Skeletal muscle tissue (tissue), 4 donors: ENCODE results near the gene NLRP3. TPM values are rescaled to one million over a fixed set of nuclear protein-coding genes. Genes with fewer than 3 reads are reported as not detected.

Experiments used
- H3K27ac ChIP-seq: one replicate; pipeline ENCODE4 v1.7.0; 2013; ENCODE audit warnings: mild to moderate bottlenecking, low read depth, low read length, inconsistent platforms
- H3K27me3 ChIP-seq, 3 donors: one replicate each; pipeline ENCODE4 v1.7.0; 2013; ENCODE audit warnings: low read length in 3 of 3; ENCODE audit not compliant: control insufficient read depth in 3 of 3, insufficient read depth in 3 of 3
- H3K36me3 ChIP-seq, 3 donors: one replicate each; pipeline ENCODE4 v1.7.0; 2013; ENCODE audit warnings: low read length in 3 of 3; ENCODE audit not compliant: control insufficient read depth in 3 of 3, insufficient read depth in 3 of 3
- H3K4me1 ChIP-seq, 3 donors: one replicate each; pipeline ENCODE4 v1.7.0; 2013; ENCODE audit warnings: low read length in 3 of 3, mild to moderate bottlenecking in 3 of 3; ENCODE audit not compliant: control insufficient read depth in 3 of 3, insufficient read depth in 3 of 3
- H3K4me3 ChIP-seq, 3 donors: one replicate each; pipeline ENCODE4 v1.7.0; 2013; ENCODE audit warnings: low read length in 3 of 3
- H3K9ac ChIP-seq, 3 donors: one replicate each; pipeline ENCODE4 v1.7.0; 2013; ENCODE audit warnings: low read length in 3 of 3, mild to moderate bottlenecking in 3 of 3, moderate library complexity in 2 of 3, low read depth in 1 of 3
- H3K9me3 ChIP-seq, 3 donors: one replicate each; pipeline ENCODE4 v1.7.0; 2013; ENCODE audit warnings: low read length in 3 of 3; ENCODE audit not compliant: control insufficient read depth in 3 of 3
- total RNA-seq: library from RNA; depleted of rRNA; stranded (reverse); fragments of >200 nt; gene quantifications from one replicate; pipeline ENCODE4 v1.2.3, GENCODE V29; 2014
- donor health status: Osteomylitis.

NLRP3 gene
- total RNA-seq, 1 donor from 2014 or later = 5.2 TPM

- Histone ChIP-seq H3K4me3 (no peak overlapping the region), H3K9me3 (no peaks in the 10 kb centered on the region), H3K9ac (no peak overlapping the region), H3K4me1 (no peaks in the 10 kb centered on the region), H3K27ac (no peak overlapping the region), H3K36me3 (no peaks in the 10 kb centered on the region), H3K27me3 (no peaks in the 10 kb centered on the region)
Measured at GRCh38 chr1:247435030-247435758, 19.2 kb downstream of the NLRP3 start.

DNA sequence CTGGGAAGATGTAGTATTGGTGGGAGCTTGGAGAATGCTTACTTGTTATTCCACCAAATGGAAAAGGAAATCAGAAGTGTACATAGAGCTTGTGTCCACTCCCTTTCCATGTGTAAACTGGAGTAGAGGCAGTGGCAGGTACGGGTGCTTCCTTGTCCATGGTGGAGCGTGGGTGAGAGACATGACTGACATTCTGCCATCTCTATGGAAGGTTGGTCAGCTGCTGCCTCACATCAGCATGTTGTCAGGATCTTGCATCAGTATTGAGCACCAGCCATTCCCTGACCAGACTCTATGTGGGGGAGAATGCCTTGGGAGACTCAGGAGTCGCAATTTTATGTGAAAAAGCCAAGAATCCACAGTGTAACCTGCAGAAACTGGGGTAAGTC lies 19.8 kb downstream of the NLRP3 start:
- Histone ChIP-seq H3K27ac (no peak overlapping the region), H3K36me3 (no peaks in the 10 kb centered on the region), H3K27me3 (no peaks in the 10 kb centered on the region), H3K9me3 (no peaks in the 10 kb centered on the region), H3K4me1 (no peaks in the 10 kb centered on the region), H3K4me3 (no peak overlapping the region), H3K9ac (no peak overlapping the region)

DNA sequence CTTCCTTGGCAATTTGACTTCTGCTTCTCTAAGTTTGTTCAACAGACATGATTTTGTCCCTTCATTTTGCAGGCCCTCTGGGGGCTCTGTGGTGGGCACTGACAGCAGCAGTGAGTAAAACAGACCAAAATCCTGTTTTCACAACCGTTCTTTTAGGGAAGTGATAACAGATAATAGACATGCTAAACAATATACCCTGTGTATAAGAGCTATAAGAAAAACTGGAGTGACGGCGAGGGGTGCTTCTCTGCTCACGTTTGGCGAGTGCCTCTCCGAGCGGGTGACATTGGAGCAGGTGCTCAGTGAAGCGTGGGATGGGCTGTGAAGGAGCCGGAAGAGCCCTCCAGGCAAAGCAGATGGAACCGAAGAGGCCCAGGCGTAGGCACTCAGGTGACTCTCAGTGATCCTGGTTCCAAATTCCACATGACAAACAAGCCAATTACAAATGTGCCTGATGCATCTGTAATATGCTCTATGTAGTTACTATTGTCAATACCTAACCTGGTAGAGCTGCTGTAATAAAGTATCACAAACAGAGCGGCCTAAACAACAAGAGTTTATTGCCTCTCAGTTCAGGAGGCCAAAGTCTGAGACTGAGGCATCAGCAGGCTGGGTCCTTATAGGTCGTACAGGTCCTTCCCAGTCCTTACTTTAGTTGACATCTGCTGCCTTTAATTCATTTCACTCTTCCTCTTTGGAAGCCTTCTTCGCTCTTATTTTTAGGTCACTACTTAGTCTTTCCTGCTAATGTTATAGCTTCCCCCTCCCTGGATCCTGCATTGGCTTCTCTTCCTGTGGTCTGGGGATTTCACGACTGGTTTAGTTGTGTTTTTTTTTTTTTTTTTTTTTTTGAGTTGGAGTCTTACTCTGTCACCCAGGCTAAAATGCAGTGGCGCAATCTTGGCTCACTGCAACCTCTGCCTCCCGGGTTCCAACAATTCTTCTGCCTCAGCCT lies 21.9 kb downstream of the NLRP3 start:
- H3K9ac ChIP-seq = no peak overlapping the region
- no peaks in the 10 kb centered on the region for H3K9me3 ChIP-seq
- H3K4me1 ChIP-seq = no peaks in the 10 kb centered on the region
- H3K27me3 ChIP-seq = no peaks in the 10 kb centered on the region
- H3K27ac ChIP-seq = no peak overlapping the region
- no peaks in the 10 kb centered on the region for H3K36me3 ChIP-seq
- H3K4me3 ChIP-seq = no peak overlapping the region

DNA sequence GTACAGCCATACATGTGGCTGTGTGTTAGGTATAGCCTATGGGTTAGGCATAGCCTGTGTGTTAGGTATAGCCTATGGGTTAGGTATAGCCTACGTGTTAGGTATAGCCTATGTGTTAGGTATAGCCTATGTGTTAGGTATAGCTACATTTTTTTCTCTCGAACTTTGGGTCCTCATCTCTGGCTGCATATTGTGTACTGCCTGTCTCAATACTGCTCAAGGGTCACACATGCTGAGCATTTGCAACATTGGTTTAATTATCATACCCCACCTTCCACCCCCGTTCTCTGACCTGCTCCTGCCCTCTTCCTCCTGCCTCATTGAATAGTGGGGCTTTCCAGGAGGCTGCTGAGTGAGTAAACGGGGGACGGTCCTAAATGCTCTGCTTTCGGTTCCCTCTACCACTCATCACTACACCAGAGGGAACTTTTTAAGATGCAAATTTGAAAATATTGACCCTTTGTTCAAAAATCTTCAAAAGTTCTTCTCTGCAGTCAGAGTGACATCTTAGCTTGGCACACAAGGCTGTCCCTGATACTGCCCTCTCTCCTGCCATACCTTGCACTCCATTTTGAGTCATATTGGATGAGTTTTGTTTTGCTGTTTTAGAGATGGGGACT lies 24.1 kb downstream of the NLRP3 start:
- Histone ChIP-seq H3K36me3 (no peaks in the 10 kb centered on the region), H3K4me3 (no peak overlapping the region), H3K27ac (no peak overlapping the region), H3K9ac (no peak overlapping the region), H3K4me1 (no peaks in the 10 kb centered on the region), H3K27me3 (peaks cover 0 to 3% (median 0%) of the 10 kb centered on the region in 3 donors), H3K9me3 (no peaks in the 10 kb centered on the region)

GRCh38 chr1:247441606-247442005 lies 25.6 kb downstream of the NLRP3 start:
- Histone ChIP-seq H3K4me1 (no peaks in the 10 kb centered on the region), H3K4me3 (no peak overlapping the region), H3K9ac (no peak overlapping the region), H3K9me3 (peaks cover 0 to 2% (median 0%) of the 10 kb centered on the region in 3 donors), H3K27ac (no peak overlapping the region), H3K27me3 (peaks cover 0 to 3% (median 0%) of the 10 kb centered on the region in 3 donors), H3K36me3 (no peaks in the 10 kb centered on the region)

DNA sequence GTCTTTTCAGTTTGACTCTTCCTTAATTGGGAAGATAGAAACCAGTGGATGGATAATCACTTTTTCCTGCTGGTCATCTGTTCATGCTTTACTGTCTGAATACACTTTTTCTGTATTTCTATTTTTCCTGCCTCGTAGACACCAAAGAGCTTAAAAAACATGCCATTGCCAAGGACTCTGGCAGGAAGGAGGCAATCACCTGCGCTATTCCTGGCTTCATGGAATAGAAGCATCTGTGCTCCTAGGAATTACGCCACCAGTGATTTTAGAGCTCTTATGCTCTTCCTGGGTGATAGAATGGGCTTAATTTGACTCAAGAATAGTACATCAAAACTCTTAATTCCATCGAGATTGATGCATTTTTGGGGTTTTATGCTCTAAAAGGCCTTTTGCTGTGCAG lies 26.2 kb downstream of the NLRP3 start:
- Histone ChIP-seq H3K27ac (no peak overlapping the region), H3K4me1 (no peaks in the 10 kb centered on the region), H3K4me3 (no peak overlapping the region), H3K36me3 (no peaks in the 10 kb centered on the region), H3K9ac (no peak overlapping the region), H3K27me3 (peaks cover 0 to 3% (median 0%) of the 10 kb centered on the region in 3 donors), H3K9me3 (peaks cover 0 to 2% (median 0%) of the 10 kb centered on the region in 3 donors)

DNA sequence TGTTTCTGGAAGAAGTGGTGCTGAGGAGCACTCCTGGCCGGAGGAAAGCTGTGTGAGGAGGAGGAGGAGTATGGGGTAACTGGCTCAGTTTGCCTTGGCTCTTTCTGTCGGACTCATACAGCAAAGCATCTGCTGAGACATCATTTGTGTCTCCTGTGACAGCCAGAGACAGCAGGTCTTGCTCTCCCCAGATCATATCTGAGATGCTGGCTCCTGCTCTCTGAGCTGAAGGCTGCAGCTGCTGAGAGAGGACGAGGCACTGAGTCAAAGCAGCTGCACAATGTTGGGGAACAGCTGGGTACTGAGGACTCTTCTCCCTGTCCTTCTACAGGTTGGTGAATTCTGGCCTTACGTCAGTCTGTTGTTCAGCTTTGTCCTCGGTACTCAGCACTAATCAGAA lies 27.7 kb downstream of the NLRP3 start:
- Histone ChIP-seq H3K9me3 (peaks cover 0 to 2% (median 0%) of the 10 kb centered on the region in 3 donors), H3K4me1 (peaks cover 0 to 4% (median 0%) of the 10 kb centered on the region in 3 donors), H3K27ac (no peak overlapping the region), H3K27me3 (peaks cover 0 to 3% (median 0%) of the 10 kb centered on the region in 3 donors), H3K9ac (no peak overlapping the region), H3K36me3 (no peaks in the 10 kb centered on the region), H3K4me3 (no peak overlapping the region)

- H3K9ac ChIP-seq = no peak overlapping the region
Measured at GRCh38 chr1:247444571-247444970, 28.6 kb downstream of the NLRP3 start.

DNA sequence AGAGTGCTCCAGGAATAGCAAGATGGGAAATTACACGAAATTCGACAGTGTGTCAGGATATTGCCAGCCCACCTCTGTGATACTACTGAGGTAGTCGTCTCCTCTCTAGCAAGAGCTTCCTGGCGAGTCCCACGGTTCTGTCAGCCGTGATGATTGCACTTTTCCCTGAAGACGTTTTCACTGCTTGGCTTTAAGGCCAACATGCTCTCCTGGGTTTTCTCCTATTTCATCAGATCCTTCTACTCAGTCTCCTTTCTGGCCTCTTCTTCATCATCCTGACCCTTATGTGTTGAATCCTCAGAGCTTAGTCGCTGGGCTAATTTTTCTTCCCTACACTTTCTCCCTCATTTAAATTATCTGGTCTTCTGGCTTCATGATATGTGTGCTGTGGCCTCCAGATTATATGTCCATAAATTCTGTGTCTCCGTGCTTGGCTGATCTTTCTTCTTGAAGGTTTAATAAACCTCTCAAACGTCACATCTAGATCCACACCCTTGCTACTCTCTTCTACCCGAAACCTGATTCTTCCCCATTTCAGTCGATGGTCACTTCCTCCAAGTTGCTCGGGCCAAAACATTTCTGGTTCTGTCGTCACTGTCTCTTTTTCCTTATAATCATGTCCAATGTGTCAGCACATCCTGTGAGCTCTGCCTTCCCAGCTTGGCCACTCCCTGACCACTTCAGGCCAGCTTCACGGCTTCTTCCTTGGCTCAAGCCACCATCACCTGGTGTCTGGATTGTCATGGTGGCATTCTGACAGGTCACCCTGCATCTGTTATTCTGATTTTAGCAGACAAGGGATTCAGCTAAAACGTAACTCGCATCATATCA lies 29.8 kb downstream of the NLRP3 start:
- Histone ChIP-seq H3K27ac (no peak overlapping the region), H3K36me3 (no peaks in the 10 kb centered on the region), H3K27me3 (peaks cover 0 to 3% (median 0%) of the 10 kb centered on the region in 3 donors), H3K4me3 (no peak overlapping the region), H3K4me1 (peaks cover 0 to 4% (median 0%) of the 10 kb centered on the region in 3 donors), H3K9ac (no peak overlapping the region), H3K9me3 (peaks cover 0 to 2% (median 0%) of the 10 kb centered on the region in 3 donors)

More at GRCh38 chr1:247444571-247444970, 28.6 kb downstream of the NLRP3 start:
- Histone ChIP-seq H3K9me3 (peaks cover 0 to 2% (median 0%) of the 10 kb centered on the region in 3 donors), H3K36me3 (no peaks in the 10 kb centered on the region), H3K4me1 (peaks cover 0 to 4% (median 0%) of the 10 kb centered on the region in 3 donors), H3K4me3 (no peak overlapping the region), H3K27ac (no peak overlapping the region), H3K27me3 (peaks cover 0 to 3% (median 0%) of the 10 kb centered on the region in 3 donors)
